ENCODE data around the gene MEGF6. TPM values are rescaled to one million over a fixed set of nuclear protein-coding genes. Genes with fewer than 3 reads are reported as not detected.

The MEGF6 gene
- total and polyA plus RNA-seq, 9 of the 15 experiments (the other 6 are each of a cell fraction or from before 2014, with no cell fraction given): 0.03 to 1.7 (median 0.24) TPM; not detected in 3

- H3K27ac ChIP-seq (ENCODE audit: extremely low read depth, low read depth, low read length): no peak overlapping the region
- FAIRE-seq: no peak
- POLR2A ChIA-PET: no interaction called here
- H3K27me3 ChIP-seq (ENCODE audit: control insufficient read depth in 2 of 2, insufficient read depth in 2 of 2, low read length in 2 of 2): peaks cover 15 to 77% of the 10 kb centered on the region in 2 experiments; a peak in 4 of 5 replicates
- intact Hi-C loops (cut with micrococcal nuclease) (no loop called here), in situ Hi-C loops (cut with MboI) (no loop called here)
- no peak overlapping the region for H2AFZ ChIP-seq (ENCODE audit: low read depth, low read length)
- H3K4me1 ChIP-seq (replicated peaks in 1 of 2; ENCODE audit: control insufficient read depth in 2 of 2, insufficient read depth in 2 of 2, low read length in 2 of 2): peaks cover 4 to 23% of the 10 kb centered on the region in 2 experiments; a peak in 3 of 5 replicates
- H3K4me3 ChIP-seq: no peak overlapping the region
- ATAC-seq: no peak
- H3K36me3 ChIP-seq (ENCODE audit: control insufficient read depth, insufficient read depth, low read length): no peaks in the 10 kb centered on the region
- 15% methylated on average over 23 of the region's 27 CpGs for WGBS (ENCODE audit: insufficient coverage, low coverage, missing lambda C conversion rate)
- H3K9ac ChIP-seq (ENCODE audit: insufficient read depth in 1 of 2, low read depth in 2 of 2, low read length in 2 of 2): no peak overlapping the region
- H3K9me1 ChIP-seq (ENCODE audit: control insufficient read depth, insufficient read depth, low read length): no peaks in the 10 kb centered on the region
- DNase-seq (ENCODE audit: extremely low read depth in 1 of 4, low spot score in 3 of 4): no peak
- TF ChIP-seq NFE2L1 (tag; IDR thresholded peaks at IDR 0.05; ENCODE audit: borderline replicate concordance, low read depth) (no peak), UBTF (IDR thresholded peaks at IDR 0.05; ENCODE audit: borderline replicate concordance in 1 of 2, low read depth in 2 of 2, low read length in 2 of 2) (0 out of 4 replicates have a peak, but pooled peaks of 1 of the 2 experiments have one; percentile 10)
- H3K9me3 ChIP-seq (replicated peaks; ENCODE audit: control insufficient read depth, insufficient read depth, low read depth, low read length): no peaks in the 10 kb centered on the region
- no peaks in the 10 kb centered on the region for H3K79me2 ChIP-seq (ENCODE audit: control insufficient read depth, insufficient read depth, low read length)
- CTCF ChIA-PET (ENCODE audit: low intra/inter-chr PET ratio): no interaction called here
- H4K20me1 ChIP-seq (replicated peaks; ENCODE audit: control insufficient read depth, insufficient read depth, low read length): peaks cover 21% of the 10 kb centered on the region
- H3K4me2 ChIP-seq (ENCODE audit: insufficient read depth, low read length): no peak overlapping the region
- no TSS peak for BruUV-seq (replicated peaks)
These were observed 660 bp downstream of the MEGF6 start for GRCh38 chr1:3610527-3611169.

Data from K562 (cell line).